ENCODE results near the gene OVCH1.

GRCh38 chr12:29426498-29426897 is 71.0 kb downstream of the OVCH1 start:
- no peak for TF ChIP-seq POLR2A (IDR thresholded peaks at IDR 0.05; ENCODE audit: borderline replicate concordance, extremely low read depth, insufficient read depth, insufficient read length)
- TF ChIP-seq REST (IDR thresholded peaks at IDR 0.05; ENCODE audit: low read depth) = no peak
- TF ChIP-seq RAD21 (IDR thresholded peaks at IDR 0.05; ENCODE audit: low read depth) = no peak
- no peak for TF ChIP-seq POLR2AphosphoS5 (IDR thresholded peaks at IDR 0.05; ENCODE audit: low read depth, low read length)
- TF ChIP-seq JUND (IDR thresholded peaks at IDR 0.05) = no peak
- no peak for TF ChIP-seq MAX (IDR thresholded peaks at IDR 0.05)
- TF ChIP-seq SRF (IDR thresholded peaks at IDR 0.05; ENCODE audit: low read depth) = no peak
- no peak for TF ChIP-seq SP1 (IDR thresholded peaks at IDR 0.05; ENCODE audit: low read depth)
- TF ChIP-seq CTCF (IDR thresholded peaks at IDR 0.05 in 2 of 3, conservative IDR thresholded peaks at IDR 0.05 in 1 of 3; ENCODE audit: borderline replicate concordance in 1 of 3, insufficient read depth in 1 of 3, low read depth in 2 of 3, low read length in 2 of 3) = no peak
- TF ChIP-seq FOSL1 (IDR thresholded peaks at IDR 0.05; ENCODE audit: low read depth) = no peak
- TF ChIP-seq EZH2phosphoT487 (IDR thresholded peaks at IDR 0.05; ENCODE audit: borderline replicate concordance) = no peak

Measured in HCT116 (cell line).